ENCODE measurements around the gene GAS7.

Gene GAS7

GRCh38 chr17:10171581-10171981 lies 26.8 kb downstream of the GAS7 start:
- no peak for DNase-seq (ENCODE audit: low read depth, low spot score)

GRCh38 chr17:10171122-10171571 lies 27.3 kb downstream of the GAS7 start:
- no peak for DNase-seq (ENCODE audit: low read depth, low spot score)

GRCh38 chr17:10170233-10170632 lies 28.2 kb downstream of the GAS7 start:
- no peak for DNase-seq (ENCODE audit: low read depth, low spot score)

- no peak for DNase-seq (ENCODE audit: low read depth, low spot score)
Measured at GRCh38 chr17:10169290-10169689, 29.1 kb downstream of the GAS7 start.

GRCh38 chr17:10166176-10166935 lies 32.0 kb downstream of the GAS7 start:
- no peak for DNase-seq (ENCODE audit: low read depth, low spot score)

GRCh38 chr17:10162096-10162495 lies 36.3 kb downstream of the GAS7 start:
- no peak for DNase-seq (ENCODE audit: low read depth, low spot score)

GRCh38 chr17:10161386-10161785 lies 37.0 kb downstream of the GAS7 start:
- DNase-seq (ENCODE audit: low read depth, low spot score) = no peak

GRCh38 chr17:10156948-10157607 lies 41.3 kb downstream of the GAS7 start:
- no peak for DNase-seq (ENCODE audit: low read depth, low spot score)

- no peak for DNase-seq (ENCODE audit: low read depth, low spot score)
Measured at GRCh38 chr17:10156599-10156947, 41.8 kb downstream of the GAS7 start.

- DNase-seq (ENCODE audit: low read depth, low spot score) = no peak
Measured at GRCh38 chr17:10156077-10156435, 42.4 kb downstream of the GAS7 start.

- DNase-seq (ENCODE audit: low read depth, low spot score) = no peak
Measured at GRCh38 chr17:10155371-10156076, 42.9 kb downstream of the GAS7 start.

GRCh38 chr17:10151667-10152496 lies 46.5 kb downstream of the GAS7 start:
- DNase-seq (ENCODE audit: low read depth, low spot score) = no peak

- DNase-seq (ENCODE audit: low read depth, low spot score) = no peak
Measured at GRCh38 chr17:10149573-10150399, 48.6 kb downstream of the GAS7 start.

GRCh38 chr17:10147761-10148415 lies 50.5 kb downstream of the GAS7 start:
- no peak for DNase-seq (ENCODE audit: low read depth, low spot score)

GRCh38 chr17:10147040-10147439 lies 51.4 kb downstream of the GAS7 start:
- no peak for DNase-seq (ENCODE audit: low read depth, low spot score)

GRCh38 chr17:10144982-10145381 lies 53.4 kb downstream of the GAS7 start:
- DNase-seq (ENCODE audit: low read depth, low spot score) = no peak

- DNase-seq (ENCODE audit: low read depth, low spot score) = no peak
Measured at GRCh38 chr17:10144456-10144855, 54.0 kb downstream of the GAS7 start.

- no peak for DNase-seq (ENCODE audit: low read depth, low spot score)
Measured at GRCh38 chr17:10141436-10141835, 57.0 kb downstream of the GAS7 start.

GRCh38 chr17:10139577-10139976 lies 58.8 kb downstream of the GAS7 start:
- no peak for DNase-seq (ENCODE audit: low read depth, low spot score)

- DNase-seq (ENCODE audit: low read depth, low spot score) = no peak
Measured at GRCh38 chr17:10136258-10136981, 62.0 kb downstream of the GAS7 start.

Data from activated naive CD8-positive, alpha-beta T cell treated with anti-CD3 and anti-CD28 coated beads, Interleukin-2, amount 50 U/mL, for 16 hours (primary cell).